Measurements from ENCODE around the gene XPO4. TPM values are rescaled to one million over a fixed set of nuclear protein-coding genes. Genes with fewer than 3 reads are reported as not detected.
"Not testable (repeated sequence)": the region's sequence is repeated elsewhere in the genome, so short reads cannot be mapped to it uniquely, and the experiment has no call there.

The XPO4 gene
- total RNA-seq, 1 donor from 2014 or later: 23.7 TPM

GRCh38 chr13:20921572-20921971, 19.0 kb upstream of the XPO4 start:
- Mint-ChIP-seq H3K27me3 (no peaks in the 10 kb centered on the region), H3K4me1 (ENCODE audit: low read depth) (peaks cover 1% of the 10 kb centered on the region), H3K4me3 (ENCODE audit: low read depth) (no peak overlapping the region), H3K36me3 (ENCODE audit: insufficient read depth) (no peaks in the 10 kb centered on the region), H3K9me3 (ENCODE audit: low read depth) (no peaks in the 10 kb centered on the region), H3K27ac (no peak overlapping the region)
- DNase-seq (ENCODE audit: low spot score, unreplicated experiment): no peak
- TF ChIP-seq, protein P1, sequence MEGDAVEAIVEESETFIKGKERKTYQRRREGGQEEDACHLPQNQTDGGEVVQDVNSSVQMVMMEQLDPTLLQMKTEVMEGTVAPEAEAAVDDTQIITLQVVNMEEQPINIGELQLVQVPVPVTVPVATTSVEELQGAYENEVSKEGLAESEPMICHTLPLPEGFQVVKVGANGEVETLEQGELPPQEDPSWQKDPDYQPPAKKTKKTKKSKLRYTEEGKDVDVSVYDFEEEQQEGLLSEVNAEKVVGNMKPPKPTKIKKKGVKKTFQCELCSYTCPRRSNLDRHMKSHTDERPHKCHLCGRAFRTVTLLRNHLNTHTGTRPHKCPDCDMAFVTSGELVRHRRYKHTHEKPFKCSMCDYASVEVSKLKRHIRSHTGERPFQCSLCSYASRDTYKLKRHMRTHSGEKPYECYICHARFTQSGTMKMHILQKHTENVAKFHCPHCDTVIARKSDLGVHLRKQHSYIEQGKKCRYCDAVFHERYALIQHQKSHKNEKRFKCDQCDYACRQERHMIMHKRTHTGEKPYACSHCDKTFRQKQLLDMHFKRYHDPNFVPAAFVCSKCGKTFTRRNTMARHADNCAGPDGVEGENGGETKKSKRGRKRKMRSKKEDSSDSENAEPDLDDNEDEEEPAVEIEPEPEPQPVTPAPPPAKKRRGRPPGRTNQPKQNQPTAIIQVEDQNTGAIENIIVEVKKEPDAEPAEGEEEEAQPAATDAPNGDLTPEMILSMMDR (IDR thresholded peaks at IDR 0.05; ENCODE audit: unreplicated experiment): no peak

GRCh38 chr13:20915676-20916075, 13.1 kb upstream of the XPO4 start:
- H3K4me1 Mint-ChIP-seq (ENCODE audit: low read depth); H3K9me3 Mint-ChIP-seq (ENCODE audit: low read depth); H3K36me3 Mint-ChIP-seq (ENCODE audit: insufficient read depth); H3K4me3 Mint-ChIP-seq (ENCODE audit: low read depth); H3K27ac Mint-ChIP-seq; DNase-seq (ENCODE audit: low spot score, unreplicated experiment); H3K27me3 Mint-ChIP-seq: not testable (repeated sequence)

- Mint-ChIP-seq H3K9me3 (ENCODE audit: low read depth) (peaks cover 4% of the 10 kb centered on the region), H3K4me1 (ENCODE audit: low read depth) (no peaks in the 10 kb centered on the region), H3K36me3 (ENCODE audit: insufficient read depth) (no peaks in the 10 kb centered on the region), H3K4me3 (ENCODE audit: low read depth) (no peak overlapping the region), H3K27ac (no peak overlapping the region), H3K27me3 (no peaks in the 10 kb centered on the region)
- DNase-seq (ENCODE audit: low spot score, unreplicated experiment): no peak
- TF ChIP-seq, protein P1 (IDR thresholded peaks at IDR 0.05; ENCODE audit: unreplicated experiment): no peak
Measured at GRCh38 chr13:20911037-20911436, 8.5 kb upstream of the XPO4 start.

GRCh38 chr13:20908714-20909497, 6.4 kb upstream of the XPO4 start:
- H3K36me3 Mint-ChIP-seq (ENCODE audit: insufficient read depth): no peaks in the 10 kb centered on the region
- no peaks in the 10 kb centered on the region for H3K4me1 Mint-ChIP-seq (ENCODE audit: low read depth)
- peaks cover 4% of the 10 kb centered on the region for H3K9me3 Mint-ChIP-seq (ENCODE audit: low read depth)
- H3K27me3 Mint-ChIP-seq: no peaks in the 10 kb centered on the region
- TF ChIP-seq, protein P1 (IDR thresholded peaks at IDR 0.05; ENCODE audit: unreplicated experiment): no peak
- H3K27ac Mint-ChIP-seq: no peak overlapping the region
- H3K4me3 Mint-ChIP-seq (ENCODE audit: low read depth): no peak overlapping the region
- no peak for DNase-seq (ENCODE audit: low spot score, unreplicated experiment)

DNA sequence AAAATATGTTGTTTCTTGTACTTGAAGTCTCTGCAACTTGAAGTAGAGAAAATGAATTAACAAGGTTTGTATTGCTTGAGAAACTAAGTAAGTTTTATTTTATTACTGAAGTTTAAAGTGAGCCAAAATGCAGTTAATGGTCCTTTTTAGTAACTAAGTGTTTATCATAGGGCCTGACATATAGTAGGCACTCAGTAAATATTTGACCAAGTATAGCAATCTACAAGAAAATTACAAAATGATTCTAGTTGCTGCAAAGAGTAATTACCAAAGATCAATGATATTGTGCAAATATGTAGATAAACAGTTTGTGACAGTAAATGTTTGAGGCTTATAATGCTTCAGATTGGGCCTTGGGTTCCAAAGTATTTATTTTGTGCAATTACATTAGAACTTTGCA, 2.4 kb upstream of the XPO4 start:
- Mint-ChIP-seq H3K4me3 (ENCODE audit: low read depth) (no peak overlapping the region), H3K36me3 (ENCODE audit: insufficient read depth) (no peaks in the 10 kb centered on the region), H3K27ac (peak overlapping the region; percentile 45), H3K9me3 (ENCODE audit: low read depth) (no peaks in the 10 kb centered on the region), H3K27me3 (no peaks in the 10 kb centered on the region), H3K4me1 (ENCODE audit: low read depth) (peaks cover 10% of the 10 kb centered on the region)
- TF ChIP-seq, protein P1 (IDR thresholded peaks at IDR 0.05; ENCODE audit: unreplicated experiment): no peak
- DNase-seq (ENCODE audit: low spot score, unreplicated experiment): no peak

GRCh38 chr13:20903164-20903475, 574 bp upstream of the XPO4 start:
- DNase-seq (ENCODE audit: low spot score, unreplicated experiment): no peak
- no peaks in the 10 kb centered on the region for H3K27me3 Mint-ChIP-seq
- H3K4me1 Mint-ChIP-seq (ENCODE audit: low read depth): peaks cover 10% of the 10 kb centered on the region
- H3K27ac Mint-ChIP-seq: peak overlapping the region; percentile 97
- TF ChIP-seq, protein P1 (IDR thresholded peaks at IDR 0.05; ENCODE audit: unreplicated experiment): no peak
- H3K9me3 Mint-ChIP-seq (ENCODE audit: low read depth): no peaks in the 10 kb centered on the region
- no peaks in the 10 kb centered on the region for H3K36me3 Mint-ChIP-seq (ENCODE audit: insufficient read depth)
- peak overlapping the region; percentile 88 for H3K4me3 Mint-ChIP-seq (ENCODE audit: low read depth)

Measured in progenitor cell of endocrine pancreas (in vitro differentiated cells).